ENCODE data around the gene ATG16L2. TPM values are rescaled to one million over a fixed set of nuclear protein-coding genes. Genes with fewer than 3 reads are reported as not detected.

The ATG16L2 gene
- 10 to 100 TPM; 43.5 to 51.3 TPM for total RNA-seq

DNA sequence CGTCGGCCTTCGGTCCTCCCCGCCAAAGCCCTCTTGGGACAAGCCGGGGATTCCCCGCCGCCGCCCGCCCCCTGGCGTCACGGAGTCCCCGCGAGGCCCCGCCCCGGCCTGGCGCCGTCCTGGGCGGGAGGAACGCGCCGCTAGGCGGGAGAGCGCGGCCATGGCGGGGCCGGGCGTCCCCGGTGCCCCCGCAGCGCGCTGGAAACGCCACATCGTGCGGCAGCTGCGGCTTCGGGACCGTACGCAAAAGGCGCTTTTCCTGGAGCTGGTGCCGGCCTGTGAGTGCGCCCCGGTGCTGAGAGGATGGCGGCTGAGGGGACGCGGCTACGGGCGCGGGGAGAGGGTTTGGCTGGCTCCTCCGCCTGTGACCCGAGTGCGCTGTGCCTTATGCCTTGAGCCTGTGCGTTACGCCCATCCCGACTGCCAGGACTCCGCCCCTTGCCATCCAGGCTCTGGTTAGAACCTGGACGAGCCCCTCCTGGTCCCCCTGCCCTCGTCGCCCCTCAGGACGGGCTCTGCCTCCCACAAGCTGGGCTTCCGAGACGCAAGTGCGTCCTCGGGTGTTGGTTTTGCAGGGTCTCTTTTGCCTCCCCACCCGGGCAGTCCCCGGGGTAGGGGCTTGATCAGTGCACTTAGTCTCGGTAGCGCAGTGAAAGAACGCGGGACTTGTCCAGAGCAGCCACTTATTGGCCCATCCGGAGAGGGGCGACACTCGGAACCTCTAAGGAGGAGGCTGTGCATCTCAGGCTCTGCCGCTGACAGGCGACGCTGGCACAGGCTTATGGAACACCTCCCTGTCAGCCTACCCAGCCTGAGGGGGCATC, at the start of gene ATG16L2:
Gene ATG16L2 (plus strand): TSS at position 126 of the 824 bp plus-strand sequence. CDS start 35 bp downstream, at position 161.
- Histone ChIP-seq H3K27ac (peak within 1 kb of the TSS; percentile 93), H3K9me3 (no peaks in the 10 kb centered on the region), H3K4me3 (peak within 1 kb of the TSS; percentile 82), H3K9ac (ENCODE audit: low read depth in 2 of 2, low read length in 2 of 2) (peak within 1 kb of the TSS; percentile 91 to 96), H3K27me3 (no peaks in the 10 kb centered on the region), H3K4me1 (peaks cover 18% of the 10 kb centered on the region), H3K36me3 (no peaks in the 10 kb centered on the region)
- TF ChIP-seq, protein P1, sequence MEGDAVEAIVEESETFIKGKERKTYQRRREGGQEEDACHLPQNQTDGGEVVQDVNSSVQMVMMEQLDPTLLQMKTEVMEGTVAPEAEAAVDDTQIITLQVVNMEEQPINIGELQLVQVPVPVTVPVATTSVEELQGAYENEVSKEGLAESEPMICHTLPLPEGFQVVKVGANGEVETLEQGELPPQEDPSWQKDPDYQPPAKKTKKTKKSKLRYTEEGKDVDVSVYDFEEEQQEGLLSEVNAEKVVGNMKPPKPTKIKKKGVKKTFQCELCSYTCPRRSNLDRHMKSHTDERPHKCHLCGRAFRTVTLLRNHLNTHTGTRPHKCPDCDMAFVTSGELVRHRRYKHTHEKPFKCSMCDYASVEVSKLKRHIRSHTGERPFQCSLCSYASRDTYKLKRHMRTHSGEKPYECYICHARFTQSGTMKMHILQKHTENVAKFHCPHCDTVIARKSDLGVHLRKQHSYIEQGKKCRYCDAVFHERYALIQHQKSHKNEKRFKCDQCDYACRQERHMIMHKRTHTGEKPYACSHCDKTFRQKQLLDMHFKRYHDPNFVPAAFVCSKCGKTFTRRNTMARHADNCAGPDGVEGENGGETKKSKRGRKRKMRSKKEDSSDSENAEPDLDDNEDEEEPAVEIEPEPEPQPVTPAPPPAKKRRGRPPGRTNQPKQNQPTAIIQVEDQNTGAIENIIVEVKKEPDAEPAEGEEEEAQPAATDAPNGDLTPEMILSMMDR (IDR thresholded peaks at IDR 0.05) = no peak
- intact Hi-C loops (cut with DNase I) = loop anchor here (5.0 kb wide), 1 partner anchor 87 kb away; no protein-coding TSS in a partner anchor
- DNase-seq = peak; percentile 88

DNA sequence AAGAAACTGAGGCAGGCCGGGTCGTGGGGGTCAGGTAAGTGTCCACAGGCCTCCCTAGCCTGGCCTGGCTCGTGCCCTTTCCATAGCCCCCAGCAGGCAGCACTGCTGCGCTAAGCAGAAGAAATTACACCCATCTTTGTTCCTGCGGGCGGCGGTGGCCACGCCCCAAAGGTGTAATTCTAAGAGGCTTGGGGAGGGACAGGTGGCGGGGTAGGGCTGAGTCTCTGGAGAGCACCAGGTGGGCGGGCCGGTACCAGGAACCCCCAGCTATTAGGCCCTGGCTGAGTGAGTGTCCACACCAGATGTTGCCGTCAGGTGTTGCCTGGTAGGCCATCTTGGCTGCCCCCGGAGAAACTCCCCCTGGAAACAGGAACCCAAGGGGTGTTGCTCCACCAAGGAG, 49.7 kb upstream of the ATG16L2 start:
- peaks cover 7% of the 10 kb centered on the region for H3K4me1 ChIP-seq
- H3K27ac ChIP-seq = no peak overlapping the region
- intact Hi-C loops (cut with DNase I) = no loop called here

DNA sequence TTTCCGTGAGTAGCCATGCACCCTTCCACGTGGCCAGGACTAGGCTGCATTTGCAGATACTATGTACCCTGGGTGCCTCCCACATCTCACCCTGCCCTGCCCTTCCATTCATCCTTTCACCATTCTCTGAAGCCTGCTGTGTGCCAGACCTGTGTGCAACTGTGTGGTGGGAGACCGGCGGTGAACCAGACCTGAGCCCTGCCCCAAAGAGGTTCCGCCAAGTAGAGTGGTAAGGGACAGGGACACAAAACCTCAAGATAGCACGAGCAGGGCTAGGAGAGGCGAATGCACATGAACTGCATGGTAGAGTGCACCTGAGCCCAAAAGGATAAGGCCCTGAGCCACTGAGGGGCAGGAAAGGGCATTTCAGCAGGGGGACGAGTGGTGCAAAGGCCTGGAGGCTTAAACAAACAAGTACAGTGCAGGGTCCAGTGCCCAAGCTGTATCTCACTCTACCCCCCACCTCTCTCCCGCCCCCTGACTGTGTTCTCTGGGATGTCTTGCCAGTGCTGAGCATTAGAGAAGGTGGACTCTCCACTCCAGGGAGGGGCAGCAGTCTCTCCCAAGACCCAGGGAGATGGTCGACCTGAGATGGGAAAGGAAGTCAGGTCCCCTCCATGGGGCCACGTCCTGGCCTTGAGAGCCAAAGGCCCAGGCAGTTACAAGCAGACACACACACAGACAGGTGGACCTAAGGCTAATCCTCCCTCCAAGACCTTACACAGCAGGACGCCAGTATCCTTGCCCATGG, 47.9 kb upstream of the ATG16L2 start:
- Histone ChIP-seq H3K27ac (no peak overlapping the region), H3K9ac (ENCODE audit: low read depth in 2 of 2, low read length in 2 of 2) (no peak overlapping the region), H3K4me1 (peaks cover 7% of the 10 kb centered on the region), H3K4me3 (no peak overlapping the region), H3K27me3 (no peaks in the 10 kb centered on the region), H3K36me3 (no peaks in the 10 kb centered on the region), H3K9me3 (no peaks in the 10 kb centered on the region)
- DNase-seq = no peak
- intact Hi-C loops (cut with DNase I) = no loop called here
- TF ChIP-seq, protein P1 (IDR thresholded peaks at IDR 0.05) = no peak

More for the DNA sequence above, 49.7 kb upstream of the ATG16L2 start:
- TF ChIP-seq, protein P1 (IDR thresholded peaks at IDR 0.05) = peak; percentile 43
- peak; percentile 82 for DNase-seq
- no peaks in the 10 kb centered on the region for H3K9me3 ChIP-seq
- H3K27me3 ChIP-seq = no peaks in the 10 kb centered on the region
- no peak overlapping the region for H3K4me3 ChIP-seq
- H3K9ac ChIP-seq (ENCODE audit: low read depth in 2 of 2, low read length in 2 of 2) = peak overlapping the region in 1 of 2 donors; percentile 58
- H3K36me3 ChIP-seq = no peaks in the 10 kb centered on the region

- intact Hi-C loops (cut with DNase I) = no loop called here
- Histone ChIP-seq H3K36me3 (no peaks in the 10 kb centered on the region), H3K9me3 (no peaks in the 10 kb centered on the region), H3K27ac (no peak overlapping the region), H3K4me3 (no peak overlapping the region), H3K4me1 (peaks cover 6% of the 10 kb centered on the region), H3K9ac (ENCODE audit: low read depth in 2 of 2, low read length in 2 of 2) (no peak overlapping the region), H3K27me3 (no peaks in the 10 kb centered on the region)
- TF ChIP-seq, protein P1 (IDR thresholded peaks at IDR 0.05) = no peak
- DNase-seq = no peak
Measured at GRCh38 chr11:72767203-72768062, 46.8 kb upstream of the ATG16L2 start.

DNA sequence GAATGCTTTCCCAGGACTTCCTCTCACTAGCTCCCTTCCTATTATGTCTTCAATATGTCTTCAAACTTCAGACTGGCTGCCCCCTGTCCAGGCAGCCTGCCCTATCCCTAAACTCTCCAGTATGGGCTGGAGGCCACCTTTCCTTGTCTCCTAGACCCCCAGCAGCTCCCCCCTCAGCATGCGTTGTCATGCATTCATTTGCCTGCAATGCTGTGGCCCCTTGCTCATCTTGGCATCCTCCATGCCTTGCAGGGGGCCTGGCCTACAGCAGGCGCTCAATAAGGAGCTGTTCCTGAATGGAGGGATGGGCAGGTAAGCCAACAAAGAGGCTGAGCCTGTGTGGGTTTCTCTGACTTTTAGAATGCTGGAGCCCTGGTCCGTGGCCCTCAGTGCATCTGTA, 45.6 kb upstream of the ATG16L2 start:
- TF ChIP-seq, protein P1 (IDR thresholded peaks at IDR 0.05) = no peak
- no peak for DNase-seq
- peaks cover 4% of the 10 kb centered on the region for H3K4me1 ChIP-seq
- intact Hi-C loops (cut with DNase I) = no loop called here
- H3K9me3 ChIP-seq = no peaks in the 10 kb centered on the region
- H3K4me3 ChIP-seq = no peak overlapping the region
- no peaks in the 10 kb centered on the region for H3K27me3 ChIP-seq
- no peaks in the 10 kb centered on the region for H3K36me3 ChIP-seq
- no peak overlapping the region for H3K27ac ChIP-seq
- no peak overlapping the region for H3K9ac ChIP-seq (ENCODE audit: low read depth in 2 of 2, low read length in 2 of 2)

All from colonic mucosa (tissue), 4 donors.